Measurements from ENCODE around the gene BEST1.

Gene BEST1

DNA sequence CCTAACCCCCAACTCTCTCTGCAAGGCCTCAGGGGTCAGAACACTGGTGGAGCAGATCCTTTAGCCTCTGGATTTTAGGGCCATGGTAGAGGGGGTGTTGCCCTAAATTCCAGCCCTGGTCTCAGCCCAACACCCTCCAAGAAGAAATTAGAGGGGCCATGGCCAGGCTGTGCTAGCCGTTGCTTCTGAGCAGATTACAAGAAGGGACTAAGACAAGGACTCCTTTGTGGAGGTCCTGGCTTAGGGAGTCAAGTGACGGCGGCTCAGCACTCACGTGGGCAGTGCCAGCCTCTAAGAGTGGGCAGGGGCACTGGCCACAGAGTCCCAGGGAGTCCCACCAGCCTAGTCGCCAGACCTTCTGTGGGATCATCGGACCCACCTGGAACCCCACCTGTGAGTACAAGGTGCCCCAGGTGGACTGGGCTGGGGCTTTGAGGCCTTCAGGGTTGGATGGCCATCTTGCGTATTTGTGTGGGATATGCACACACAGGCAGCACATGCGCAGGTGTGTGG lies at the start of gene BEST1:
Gene BEST1 (plus strand): TSS at position 317 of the 513 bp plus-strand sequence. CDS start 1,456 bp downstream, outside the sequence.
- no peak for DNase-seq

DNA sequence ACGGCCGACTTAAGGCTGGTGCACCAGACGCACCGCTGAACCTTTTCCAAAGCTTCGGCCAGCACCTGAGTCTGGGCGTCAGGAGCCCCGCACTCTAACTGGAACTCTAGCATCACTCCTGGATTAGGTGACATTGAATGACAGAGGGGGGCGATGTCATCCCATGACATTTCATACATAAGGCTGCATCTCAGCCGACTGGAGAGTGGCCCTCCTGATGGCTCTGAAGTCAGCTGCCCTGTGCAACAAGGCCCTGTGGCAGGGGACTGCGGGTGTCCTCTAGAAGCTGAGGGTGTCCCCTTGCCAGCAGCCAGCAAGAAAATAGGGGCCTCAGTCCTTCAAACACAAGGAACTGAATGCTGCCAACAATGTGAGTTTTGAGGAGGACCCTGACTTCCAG lies 48.8 kb upstream of the BEST1 start:
- no peak for DNase-seq

DNA sequence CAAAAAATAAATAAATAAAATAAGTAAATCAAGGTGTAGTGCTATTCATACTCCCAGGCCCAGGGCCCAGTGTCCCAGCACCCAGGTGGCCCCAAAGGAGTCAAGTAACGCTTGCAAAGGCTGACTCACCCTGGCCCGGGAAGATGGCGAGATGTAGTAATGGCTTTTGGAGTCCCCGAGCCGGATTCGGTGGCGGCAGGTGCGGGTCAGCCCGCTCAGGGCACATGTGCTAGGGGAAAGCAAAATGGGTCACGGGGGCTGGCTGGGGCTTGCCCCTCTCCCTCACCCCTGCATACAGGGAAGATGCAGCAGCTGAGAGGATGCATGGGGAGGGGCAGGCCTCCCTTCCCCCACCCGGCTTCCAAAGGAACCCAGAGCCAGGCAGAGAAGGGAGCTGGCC lies 47.8 kb upstream of the BEST1 start:
- no peak for DNase-seq

DNA sequence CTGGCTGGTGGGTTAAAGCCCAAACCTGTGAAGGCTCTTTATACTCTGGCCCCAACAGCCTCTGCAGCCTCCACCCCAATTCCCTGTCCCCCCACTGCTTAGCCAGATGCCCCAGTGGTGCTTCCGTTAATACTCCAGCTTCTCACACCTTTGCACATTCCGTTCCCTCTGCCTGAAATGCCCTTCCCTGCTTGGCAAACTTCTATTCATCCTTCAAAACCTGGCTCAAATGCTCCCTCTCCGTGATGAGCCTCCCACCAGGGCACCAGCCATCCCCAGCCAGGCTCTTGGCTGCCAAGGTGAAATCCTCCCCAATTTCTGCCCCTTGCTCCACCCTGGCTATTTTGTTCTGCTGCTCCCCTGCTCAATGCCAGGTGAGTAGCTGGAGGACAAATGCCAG lies 46.3 kb upstream of the BEST1 start:
- DNase-seq, result no peak

DNA sequence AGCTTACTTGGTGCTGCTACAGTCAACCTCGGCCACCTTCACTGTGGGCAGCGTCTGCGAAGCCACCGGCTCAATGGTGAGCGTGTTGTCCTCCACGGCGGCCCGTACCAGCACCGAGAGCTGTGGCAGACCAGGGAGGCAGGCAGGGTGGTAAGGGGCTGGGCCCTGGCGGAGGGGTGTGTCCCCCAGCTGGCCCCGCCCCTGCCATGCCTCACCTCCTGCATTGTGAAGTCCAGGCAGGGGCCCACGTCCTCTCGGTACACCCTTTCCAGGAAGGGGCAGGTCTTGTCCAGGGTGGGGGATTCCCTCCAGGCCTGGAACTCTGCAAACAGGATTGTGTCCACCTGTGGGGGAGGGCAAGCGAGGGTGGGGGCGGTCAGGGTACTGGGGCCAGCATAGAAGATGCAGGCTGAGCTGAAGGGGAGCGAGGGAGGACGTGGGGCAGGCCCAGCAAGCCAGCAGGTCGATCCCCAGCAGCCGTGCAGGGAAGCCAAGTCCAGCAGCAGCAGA lies 45.6 kb upstream of the BEST1 start:
- DNase-seq, result no peak

DNA sequence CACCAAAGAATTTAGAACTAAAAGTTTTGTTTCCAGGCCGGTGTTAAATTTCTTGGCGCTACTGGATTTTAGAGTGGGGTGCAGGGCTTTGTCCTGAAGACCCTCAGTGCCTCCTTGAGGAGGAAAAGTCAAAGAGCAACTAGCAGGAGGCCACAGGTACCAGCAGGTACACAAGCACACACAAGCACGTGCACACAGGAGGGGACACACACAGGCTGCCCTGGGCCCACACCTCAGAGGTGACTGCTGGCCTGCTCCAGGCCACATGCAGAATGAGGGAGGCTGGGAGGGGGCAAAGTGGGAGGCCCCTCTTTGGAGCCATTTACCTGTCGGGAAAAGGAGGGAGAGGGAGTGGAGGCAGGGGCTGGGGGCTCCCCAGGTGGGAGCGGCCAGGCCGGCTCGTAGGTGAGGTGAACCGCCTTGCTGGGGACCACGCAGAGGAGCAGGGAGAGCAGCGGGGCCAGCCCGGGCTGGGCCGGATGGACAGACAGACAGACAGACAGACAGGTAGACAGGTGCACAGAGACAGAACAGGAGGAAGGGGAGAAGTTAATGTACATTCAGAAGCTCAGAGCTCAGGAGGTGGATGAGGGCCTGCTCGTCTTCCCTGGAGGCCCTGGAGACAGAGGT lies 45.0 kb upstream of the BEST1 start:
- no peak for DNase-seq

DNA sequence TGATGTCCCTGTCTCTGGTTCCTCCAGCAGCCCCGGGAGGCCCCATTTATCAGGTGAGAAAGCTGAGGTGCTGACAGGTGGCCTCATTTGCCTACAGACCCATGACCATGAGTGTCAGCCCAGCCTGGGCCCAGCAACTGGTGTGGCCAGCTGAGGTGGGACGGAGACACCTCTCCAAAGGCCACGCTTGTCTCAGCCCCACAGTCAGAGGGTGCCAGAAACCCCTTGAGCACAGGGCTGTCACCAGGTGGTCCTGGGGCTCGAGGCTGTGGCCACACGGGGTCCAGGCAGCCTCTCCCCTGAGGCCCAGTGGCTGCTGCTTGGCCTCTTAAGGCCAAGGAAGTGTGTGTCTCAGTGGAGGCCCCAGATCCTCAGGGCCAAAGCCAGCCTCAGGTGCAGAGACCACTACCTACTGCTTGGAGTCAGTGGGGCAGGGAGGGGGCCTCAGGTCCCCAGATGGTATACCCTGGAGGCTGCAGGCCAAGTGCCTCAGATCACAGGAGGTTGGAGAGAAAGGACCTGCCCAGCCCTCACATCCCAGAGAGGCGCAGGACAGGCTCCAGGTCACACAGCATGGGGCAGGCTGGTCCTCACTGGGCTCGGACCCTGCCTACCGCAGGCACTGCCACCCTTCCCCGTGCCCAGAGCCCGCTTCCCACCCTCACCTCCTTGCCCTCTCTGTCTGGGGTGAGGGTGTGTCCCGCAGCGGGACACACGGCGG lies 44.2 kb upstream of the BEST1 start:
- DNase-seq, result no peak

DNA sequence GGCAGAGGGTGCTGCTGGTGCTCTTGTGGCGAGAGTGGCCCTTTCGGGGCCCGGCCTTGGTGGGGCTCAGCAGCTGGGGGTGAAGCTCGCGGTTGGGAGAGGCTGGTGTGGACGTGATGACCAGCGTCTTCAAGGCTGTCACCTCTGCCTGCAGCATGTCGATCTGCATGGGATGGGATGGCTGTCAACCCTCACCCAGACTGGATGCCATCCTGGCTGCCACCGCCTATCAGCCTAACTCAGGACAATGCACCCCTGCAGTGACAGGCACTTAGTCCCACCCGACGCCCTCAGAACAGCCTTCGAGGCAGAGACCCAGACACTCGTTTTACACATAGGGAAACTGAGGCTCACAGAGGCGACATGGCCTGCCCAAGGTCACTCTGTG lies 43.6 kb upstream of the BEST1 start:
- DNase-seq, result no peak

DNA sequence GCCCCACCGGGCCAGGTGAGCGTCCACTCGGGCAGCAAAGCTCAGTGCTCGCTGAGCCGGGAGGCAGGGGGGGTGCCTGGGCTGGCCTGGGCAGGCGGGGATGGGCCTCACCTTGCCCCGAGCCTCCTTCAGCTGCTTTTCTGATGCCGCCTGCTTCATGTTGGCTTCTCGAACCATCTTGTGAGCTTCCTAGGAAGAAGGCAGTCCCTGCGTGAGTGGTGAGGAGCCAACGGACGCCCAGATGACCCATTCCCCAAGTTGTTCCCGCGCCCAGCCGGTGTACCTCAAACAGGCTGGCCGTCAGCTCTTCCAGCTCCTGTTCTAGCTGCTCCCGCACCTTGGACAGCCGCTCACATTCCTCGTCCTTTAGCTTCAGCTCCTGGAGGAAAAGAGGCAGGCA lies 42.9 kb upstream of the BEST1 start:
- DNase-seq, result no peak

DNA sequence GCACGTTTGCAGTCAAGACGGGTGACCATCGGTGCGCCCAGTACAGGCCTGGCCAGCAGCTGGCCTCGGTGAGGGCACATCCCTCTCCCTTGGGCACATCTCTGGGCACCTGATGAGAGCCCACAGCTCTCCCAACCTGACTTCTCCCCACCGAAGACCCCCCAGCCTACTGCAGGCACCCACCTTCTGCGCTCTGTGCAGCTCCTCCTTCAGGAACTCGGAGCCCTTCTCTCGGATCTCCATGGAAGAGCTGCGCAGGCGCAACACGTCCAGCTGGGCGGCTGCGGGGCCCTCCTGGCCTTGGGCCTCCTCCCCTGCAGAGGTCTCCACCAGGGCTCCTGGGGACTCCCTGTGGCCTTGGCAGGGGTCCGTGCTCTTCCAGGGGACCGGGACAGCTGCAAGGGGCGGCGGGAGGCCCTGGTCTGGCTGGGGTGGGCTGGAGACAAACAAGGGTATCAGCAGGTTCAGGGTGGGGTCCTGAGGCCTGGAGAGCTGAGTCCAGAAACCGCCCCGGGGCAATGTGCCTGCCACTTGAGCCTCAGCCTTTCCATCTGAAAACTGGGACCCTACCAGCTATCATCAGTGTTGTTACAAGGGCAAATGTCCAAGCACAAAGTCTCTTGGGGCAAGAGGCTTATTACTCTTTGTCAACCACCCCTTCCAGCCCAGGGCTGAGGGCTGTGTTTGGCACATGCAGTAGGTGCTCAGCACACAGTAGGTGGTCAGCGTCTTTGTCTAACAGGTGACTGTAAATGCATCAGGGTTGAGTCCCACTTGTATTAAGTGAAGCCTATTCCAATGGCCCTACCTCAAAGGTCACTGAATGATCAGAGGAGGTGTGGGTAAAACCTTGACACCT lies 42.1 kb upstream of the BEST1 start:
- DNase-seq, result no peak

DNA sequence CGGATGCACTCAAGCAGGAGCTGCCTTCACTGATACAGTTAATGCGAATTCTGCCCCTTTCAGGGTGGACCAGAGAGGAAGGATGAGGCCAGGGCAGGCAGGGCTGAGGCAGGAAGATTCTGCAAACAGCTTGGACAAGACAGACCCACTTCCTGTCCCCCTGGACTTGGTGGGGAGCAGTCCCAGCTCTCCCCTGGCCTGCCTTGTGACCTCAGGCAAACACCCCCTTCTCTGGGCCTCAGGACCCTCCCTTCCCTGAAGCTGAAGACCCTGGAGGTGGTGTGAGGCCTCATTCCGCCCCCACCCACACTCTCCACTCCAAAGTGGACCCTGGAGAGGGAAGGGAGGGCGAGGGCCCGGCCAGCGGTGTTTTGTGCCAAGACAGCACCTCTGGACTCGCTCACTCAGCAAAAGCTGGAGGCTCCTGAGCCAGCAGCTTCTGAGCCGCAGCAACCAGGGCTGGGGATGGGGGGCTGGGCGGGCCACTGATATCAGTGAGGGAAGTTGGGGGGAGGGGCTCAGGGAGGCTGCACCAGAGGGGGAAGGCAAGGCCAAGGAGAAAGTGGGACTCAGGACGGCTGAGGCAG lies 41.3 kb upstream of the BEST1 start:
- no peak for DNase-seq

DNA sequence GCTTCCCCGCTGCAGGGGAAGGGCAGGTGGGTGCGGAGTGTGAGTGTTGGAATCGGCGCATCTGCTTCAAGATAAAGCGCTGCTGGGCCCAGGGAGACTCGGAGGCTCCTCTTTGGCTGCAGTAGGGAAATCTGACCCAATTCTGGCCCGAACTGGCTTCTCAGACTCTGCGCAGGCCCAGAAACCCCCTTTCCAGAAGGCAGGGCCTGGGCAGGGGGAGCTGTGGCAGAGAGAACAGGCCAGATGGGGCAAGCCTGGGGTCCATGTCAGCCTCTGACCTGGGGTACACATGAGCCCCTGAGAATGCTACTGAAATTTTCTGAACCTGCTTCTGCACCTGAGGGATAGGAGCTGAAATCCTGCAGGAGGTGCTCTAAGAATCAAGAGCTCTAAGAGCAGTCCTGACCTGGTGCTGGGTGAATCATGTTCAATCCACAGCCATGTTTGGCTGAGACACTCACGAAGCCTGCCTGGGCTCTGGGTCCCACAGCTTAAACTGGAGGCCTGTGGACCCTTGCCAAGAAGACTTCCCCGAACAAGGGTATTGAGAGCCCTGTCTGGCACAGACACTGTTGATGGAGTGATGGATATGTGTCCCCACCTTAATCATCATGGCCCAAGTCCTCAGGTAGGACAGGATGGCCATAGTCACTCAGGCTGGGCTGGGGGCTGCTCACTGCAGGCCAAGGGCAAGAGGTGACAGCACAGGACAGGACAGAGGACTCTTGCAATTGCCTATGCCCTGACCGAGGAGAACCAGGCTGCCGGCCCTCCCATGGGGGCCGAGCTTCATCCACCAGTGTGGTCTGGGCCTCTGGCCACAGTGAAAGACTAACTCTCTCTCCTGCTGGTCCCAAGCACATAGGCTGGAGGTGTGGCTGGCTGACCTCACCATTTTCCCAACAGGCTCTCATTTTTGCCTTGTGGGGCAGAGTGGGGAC lies 39.7 kb upstream of the BEST1 start:
- no peak for DNase-seq

DNA sequence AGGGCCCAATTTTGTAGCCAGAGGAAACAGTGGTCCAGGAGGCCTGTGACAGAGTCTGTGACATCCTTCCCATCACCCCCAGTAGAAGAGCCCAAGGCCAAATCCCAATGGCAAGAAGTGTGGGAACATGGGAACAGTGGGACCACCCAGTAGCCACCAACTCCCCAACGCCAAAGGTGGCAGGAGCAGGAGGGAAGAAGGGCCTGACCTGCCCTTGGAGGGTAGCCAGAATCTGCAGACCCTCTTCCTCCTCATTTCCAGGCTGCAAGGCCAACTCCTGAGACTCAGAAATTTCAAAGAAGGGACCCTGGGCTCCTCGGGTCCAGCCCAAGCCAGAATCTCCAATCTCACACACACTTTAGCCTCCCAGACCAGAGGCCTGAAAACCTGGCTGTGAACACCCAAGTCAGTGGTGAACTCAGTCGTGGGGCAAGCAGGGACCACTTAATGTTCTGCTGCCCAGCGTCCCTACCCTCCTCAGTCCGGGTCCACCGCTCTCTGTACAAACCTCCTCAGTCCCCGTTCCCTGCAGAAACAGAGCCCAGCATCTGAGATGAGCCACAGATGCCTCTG lies 38.9 kb upstream of the BEST1 start:
- DNase-seq, result no peak

DNA sequence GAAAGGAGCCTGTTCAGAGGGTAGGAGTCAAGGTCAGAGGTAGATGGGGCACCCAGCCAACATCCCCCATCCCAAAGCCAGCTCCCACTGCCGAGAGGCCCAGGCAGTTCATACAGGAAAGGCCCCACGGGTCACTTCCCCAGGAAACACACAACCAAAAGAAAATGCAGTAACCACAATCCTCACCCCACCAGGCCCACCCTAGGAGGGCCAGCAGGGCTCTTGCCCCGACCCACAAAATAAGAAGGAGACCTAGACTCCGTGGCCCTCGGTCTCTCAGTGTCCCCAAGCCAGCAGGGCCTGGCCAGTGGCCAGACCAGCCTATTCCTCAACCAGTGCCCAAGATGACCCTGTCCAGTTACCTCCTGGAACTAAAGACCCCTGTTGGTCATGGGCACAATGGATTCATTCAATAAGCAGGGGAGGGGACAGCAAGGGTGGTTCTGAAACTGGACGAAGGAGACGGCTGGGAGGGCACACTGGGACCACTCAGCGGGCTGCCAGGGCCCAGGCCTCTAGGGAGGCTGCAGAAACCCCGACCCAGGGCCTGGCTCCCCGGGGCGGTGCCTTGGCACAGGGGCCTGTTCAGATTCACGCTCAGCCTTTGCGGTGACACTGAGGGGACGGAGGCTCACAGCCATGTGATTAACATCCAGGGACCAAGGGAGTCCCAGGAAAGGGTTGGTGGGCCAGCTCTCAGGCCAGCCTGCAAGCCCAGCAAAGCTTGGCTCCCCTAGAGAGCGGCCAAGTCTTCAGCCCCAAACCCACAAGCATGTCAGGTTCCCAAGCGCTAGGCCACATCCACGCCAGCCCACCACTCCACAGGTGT lies 38.2 kb upstream of the BEST1 start:
- no peak for DNase-seq

DNA sequence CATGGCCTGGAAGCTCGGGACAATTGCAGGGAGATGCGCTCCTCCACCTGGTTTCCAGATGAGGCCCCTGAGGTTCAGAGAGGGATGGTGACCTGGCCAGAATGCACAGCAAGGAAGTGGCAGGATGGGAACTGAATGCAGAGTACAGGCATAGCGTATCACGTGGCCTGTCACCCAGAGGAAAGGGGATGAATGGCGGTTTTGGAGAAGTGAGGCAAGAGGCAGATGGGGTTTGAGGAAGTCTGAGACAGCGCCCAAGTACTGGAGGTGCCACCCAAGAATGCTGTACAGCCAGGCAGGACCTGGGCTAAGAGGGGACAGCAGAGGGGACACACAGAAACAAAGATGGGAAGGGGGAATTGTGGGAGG lies 37.6 kb upstream of the BEST1 start:
- DNase-seq, result no peak

DNA sequence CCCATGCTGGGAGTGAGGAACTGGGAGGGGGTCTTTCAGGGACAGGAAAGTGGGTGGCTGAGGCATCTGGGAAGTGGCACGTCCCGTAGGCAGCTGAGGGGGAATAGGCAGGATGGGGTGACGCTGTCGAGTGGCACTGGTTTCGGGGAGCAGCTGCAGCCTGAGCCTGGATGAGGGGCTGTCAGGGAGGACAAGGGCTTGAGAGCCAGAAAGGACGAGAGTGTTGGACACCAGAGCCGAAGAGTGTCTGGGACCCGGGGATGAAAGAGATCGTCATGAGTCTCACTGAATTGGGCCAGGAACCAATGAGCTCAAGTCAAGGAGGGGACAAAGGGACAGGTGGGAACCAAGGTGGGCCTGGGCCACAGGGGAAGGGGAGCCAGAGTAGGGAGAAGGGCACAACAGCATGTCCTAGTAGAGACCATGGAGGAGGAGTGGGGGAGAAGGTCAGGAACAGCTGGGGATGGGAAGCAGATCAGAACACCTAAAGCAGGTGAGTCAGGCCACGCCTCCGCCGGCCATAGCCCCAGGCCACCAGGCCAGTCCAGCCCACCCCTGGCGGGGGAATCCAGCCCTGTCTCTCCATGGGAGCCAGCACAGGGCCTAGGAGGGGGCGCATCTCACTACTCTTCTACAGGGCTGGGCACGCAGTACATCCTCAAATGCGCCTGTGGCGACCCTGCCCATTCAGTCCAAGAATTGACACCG lies 37.0 kb upstream of the BEST1 start:
- no peak for DNase-seq

DNA sequence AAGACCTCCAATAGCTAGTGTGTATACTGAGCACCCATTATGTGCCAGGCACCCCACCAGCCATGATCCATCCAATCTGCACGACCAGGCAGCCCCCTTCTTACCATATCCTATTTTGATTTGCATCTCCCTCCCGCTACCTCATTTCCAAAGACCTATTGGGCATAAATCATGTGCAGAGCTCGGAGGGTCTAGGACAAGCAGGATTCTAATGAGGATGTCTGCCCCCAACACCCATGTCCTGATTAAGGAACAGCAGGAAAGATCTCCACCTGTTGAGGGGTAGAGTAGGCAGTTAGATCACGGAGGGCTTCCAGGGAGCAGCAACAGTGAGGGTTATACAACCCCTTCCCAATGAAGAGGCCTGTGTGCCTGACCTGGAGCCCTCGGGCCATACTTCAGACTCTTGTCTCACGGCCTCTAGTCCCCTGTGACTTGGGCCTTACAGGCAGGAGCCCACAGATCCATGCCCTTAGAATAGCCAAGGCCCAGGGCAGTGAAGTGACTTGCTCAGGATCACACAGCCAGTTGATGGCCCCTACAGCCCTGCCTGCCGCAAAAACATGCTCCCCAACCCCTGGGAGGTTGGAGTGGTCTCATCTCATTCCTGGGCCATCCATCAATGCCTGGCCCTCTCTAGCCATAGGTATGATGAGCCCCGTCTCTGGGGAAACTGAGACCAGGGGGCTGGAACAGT lies 36.3 kb upstream of the BEST1 start:
- no peak for DNase-seq

DNA sequence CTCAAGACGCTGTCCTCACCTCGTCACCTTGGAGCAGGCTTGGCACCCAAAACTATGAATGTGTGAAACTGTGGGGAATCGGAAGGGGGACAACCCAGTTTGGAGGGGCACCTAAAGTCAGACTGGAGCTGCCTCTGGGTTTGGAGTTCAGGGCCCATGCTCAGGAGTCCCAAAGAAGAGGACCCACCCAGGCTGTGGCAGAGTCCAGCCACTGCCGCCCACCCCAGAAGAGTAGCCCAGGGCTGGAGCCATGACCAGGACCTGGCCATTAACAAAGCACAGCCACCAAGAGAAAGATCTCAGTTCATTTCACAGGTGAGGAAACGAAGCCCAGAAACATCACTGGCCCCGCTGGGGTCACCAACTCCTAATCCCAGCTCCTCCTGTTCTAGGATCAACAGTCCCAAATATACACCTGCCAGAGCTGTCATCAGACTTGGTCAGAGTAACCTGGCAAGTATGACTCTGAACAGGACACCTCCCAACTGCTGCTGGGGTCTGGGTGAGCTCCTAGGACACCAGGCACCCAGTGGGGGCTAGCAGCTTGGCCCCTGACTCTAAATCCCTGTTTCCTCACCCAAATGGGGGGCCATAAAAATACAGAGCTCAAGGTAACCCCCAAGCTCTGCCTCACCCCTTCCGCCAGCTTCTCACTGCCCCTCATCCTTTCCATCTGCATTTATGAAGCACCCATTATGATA lies 35.5 kb upstream of the BEST1 start:
- no peak for DNase-seq
